ENCODE results near the gene REPIN1.

DNA sequence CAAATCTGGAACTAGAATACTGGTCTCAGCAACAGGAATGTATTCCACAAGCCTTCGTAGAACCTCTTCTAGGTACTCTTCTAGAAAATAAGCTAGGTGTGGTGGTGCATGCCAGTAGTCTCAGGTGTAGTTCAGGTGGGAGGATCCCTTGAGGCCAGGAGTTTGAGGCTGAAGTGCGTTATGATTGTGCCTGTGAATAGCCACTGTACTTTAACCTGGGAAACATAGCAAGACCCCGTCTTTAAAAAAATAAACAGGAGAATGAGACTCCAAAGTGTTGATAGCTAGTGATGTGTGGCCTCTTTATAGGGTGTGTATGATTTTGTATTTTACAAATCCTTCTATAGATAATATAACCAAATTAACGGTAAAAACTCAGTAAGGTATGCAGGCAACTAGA is 9.0 kb downstream of the REPIN1 start:
- TF ChIP-seq, protein P1, sequence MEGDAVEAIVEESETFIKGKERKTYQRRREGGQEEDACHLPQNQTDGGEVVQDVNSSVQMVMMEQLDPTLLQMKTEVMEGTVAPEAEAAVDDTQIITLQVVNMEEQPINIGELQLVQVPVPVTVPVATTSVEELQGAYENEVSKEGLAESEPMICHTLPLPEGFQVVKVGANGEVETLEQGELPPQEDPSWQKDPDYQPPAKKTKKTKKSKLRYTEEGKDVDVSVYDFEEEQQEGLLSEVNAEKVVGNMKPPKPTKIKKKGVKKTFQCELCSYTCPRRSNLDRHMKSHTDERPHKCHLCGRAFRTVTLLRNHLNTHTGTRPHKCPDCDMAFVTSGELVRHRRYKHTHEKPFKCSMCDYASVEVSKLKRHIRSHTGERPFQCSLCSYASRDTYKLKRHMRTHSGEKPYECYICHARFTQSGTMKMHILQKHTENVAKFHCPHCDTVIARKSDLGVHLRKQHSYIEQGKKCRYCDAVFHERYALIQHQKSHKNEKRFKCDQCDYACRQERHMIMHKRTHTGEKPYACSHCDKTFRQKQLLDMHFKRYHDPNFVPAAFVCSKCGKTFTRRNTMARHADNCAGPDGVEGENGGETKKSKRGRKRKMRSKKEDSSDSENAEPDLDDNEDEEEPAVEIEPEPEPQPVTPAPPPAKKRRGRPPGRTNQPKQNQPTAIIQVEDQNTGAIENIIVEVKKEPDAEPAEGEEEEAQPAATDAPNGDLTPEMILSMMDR (IDR thresholded peaks at IDR 0.05): no peak
- no peak for TF ChIP-seq ZFX (IDR thresholded peaks at IDR 0.05; ENCODE audit: borderline replicate concordance)

Data from 22Rv1 (cell line).